Ascending aorta (tissue), 2 donors: ENCODE results near the gene TTLL10. TPM values are rescaled to one million over a fixed set of nuclear protein-coding genes. Genes with fewer than 3 reads are reported as not detected.

Experiments used
- DNase-seq, 2 donors: peaks; one replicate each; pipeline ENCODE4 v3.0.0-alpha.2; 2019; ENCODE audit warnings: low spot score in 2 of 2
- H3K27ac ChIP-seq, 2 donors: fragments of 200-600 bp; sonication (generic); one replicate each; pipeline ENCODE4 v1.5.1; 2016 to 2017; ENCODE audit warnings: mild to moderate bottlenecking in 1 of 2
- H3K27me3 ChIP-seq: fragments of 200-600 bp; sonication (generic); one replicate; pipeline ENCODE4 v1.5.1; 2017
- H3K36me3 ChIP-seq, 2 donors: fragments of 200-600 bp; sonication (generic); one replicate each; pipeline ENCODE4 v1.5.1; 2016
- H3K4me1 ChIP-seq, 2 donors: fragments of 200-600 bp; sonication (generic); one replicate each; pipeline ENCODE4 v1.5.1; 2016 to 2017; ENCODE audit warnings: mild to moderate bottlenecking in 1 of 2
- H3K4me3 ChIP-seq, 2 donors: fragments of 200-600 bp; sonication (generic); one replicate each; pipeline ENCODE4 v1.5.1; 2016 to 2017; ENCODE audit warnings: mild to moderate bottlenecking in 1 of 2
- H3K9me3 ChIP-seq, 2 donors: fragments of 200-600 bp; sonication (generic); one replicate each; pipeline ENCODE4 v1.5.1; 2016
- CTCF ChIP-seq, 3 experiments: fragments of 200-600 bp in 2 of 3; fragments of 450-650 bp in 1 of 3; sonication (generic) in 2 of 3; IDR thresholded peaks; one replicate each; pipeline ENCODE4 v1.5.1; 2016 to 2019; ENCODE audit warnings: antibody characterized with exemption in 3 of 3, mild to moderate bottlenecking in 1 of 3, moderate library complexity in 1 of 3
- intact Hi-C: fragments of 100-400 bp; cut with DNase I; formaldehyde crosslinking; loops from one replicate; pipeline ENCODE4 v1.15.1; 2023
- total RNA-seq: library from RNA; depleted of rRNA; stranded (reverse); fragments of >200 nt; gene quantifications from one replicate; pipeline ENCODE4 v1.1.0, GENCODE V29; 2016

Gene TTLL10
- total RNA-seq, 1 donor from 2014 or later: not detected

DNA sequence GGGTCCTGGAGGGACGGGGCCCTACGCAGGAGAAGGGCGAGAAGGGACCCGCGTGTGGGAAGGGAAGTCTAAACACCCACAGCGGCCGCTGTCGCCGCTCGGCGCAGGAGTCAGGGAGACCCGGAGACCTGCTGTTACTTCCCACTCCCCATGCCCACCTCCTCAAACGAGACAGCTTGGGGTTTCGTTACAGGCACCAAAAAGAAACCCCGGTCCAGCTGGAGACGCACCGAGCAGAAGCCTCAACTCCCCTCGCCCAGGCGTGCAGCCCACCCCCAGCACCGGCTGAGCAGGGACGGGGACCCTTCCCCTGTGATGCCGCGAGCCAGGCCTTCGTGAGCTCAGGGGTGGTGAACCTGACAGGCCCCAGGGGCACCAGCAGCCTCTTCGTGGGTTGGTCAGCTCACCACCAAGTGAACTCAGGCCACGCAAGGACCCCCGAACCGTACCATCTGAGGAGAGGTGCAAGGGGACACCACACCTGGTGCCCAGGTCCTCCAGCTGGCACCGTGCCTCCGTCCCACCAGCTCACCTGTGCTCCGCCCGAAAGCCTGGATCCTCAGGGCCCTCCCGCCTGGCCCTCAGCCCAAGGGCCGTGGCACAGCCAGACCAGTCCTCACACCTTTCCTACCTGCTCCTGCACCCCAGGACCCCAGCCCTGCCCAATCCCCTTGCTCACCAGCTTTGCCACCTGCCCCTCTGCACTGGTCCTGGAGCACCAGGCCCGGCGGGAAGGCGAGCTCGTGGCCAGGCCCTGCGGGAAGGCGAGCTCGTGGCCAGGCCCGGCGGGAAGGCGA lies 53.1 kb downstream of the TTLL10 start:
- Histone ChIP-seq H3K4me1 (peaks cover 14 to 16% of the 10 kb centered on the region in 2 donors), H3K4me3 (no peak overlapping the region), H3K9me3 (no peaks in the 10 kb centered on the region), H3K36me3 (peaks cover 55 to 73% of the 10 kb centered on the region in 2 donors), H3K27me3 (no peaks in the 10 kb centered on the region), H3K27ac (no peak overlapping the region)
- no peak for DNase-seq
- intact Hi-C loops: no loop called here
- no peak for TF ChIP-seq CTCF (IDR thresholded peaks at IDR 0.05)

DNA sequence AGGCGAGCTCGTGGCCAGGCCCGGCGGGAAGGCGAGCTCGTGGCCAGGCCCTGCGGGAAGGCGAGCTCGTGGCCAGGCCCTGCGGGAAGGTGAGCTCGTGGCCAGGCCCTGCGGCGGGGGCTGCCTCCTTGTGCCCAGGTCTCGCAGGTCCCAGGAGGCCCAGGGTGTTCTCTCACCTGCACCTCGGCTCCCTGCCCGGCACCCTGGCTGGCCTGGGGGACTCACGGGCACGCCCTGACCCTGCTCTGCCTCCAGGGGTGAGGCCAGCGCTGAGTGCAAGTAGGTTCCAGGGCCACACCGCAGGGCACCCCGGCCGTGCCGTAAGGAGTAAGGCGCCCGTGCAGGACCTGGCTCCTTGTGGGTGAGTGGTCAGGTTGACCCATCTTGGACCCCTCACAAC lies 53.7 kb downstream of the TTLL10 start:
- H3K4me3 ChIP-seq: no peak overlapping the region
- DNase-seq: no peak
- H3K9me3 ChIP-seq: no peaks in the 10 kb centered on the region
- no peak for TF ChIP-seq CTCF (IDR thresholded peaks at IDR 0.05)
- intact Hi-C loops: no loop called here
- H3K4me1 ChIP-seq: peaks cover 14 to 16% of the 10 kb centered on the region in 2 donors
- peaks cover 49 to 66% of the 10 kb centered on the region in 2 donors for H3K36me3 ChIP-seq
- no peaks in the 10 kb centered on the region for H3K27me3 ChIP-seq
- H3K27ac ChIP-seq: no peak overlapping the region

- TF ChIP-seq CTCF (IDR thresholded peaks at IDR 0.05): no peak
- no peak overlapping the region for H3K27ac ChIP-seq
- peaks cover 41 to 58% of the 10 kb centered on the region in 2 donors for H3K36me3 ChIP-seq
- H3K9me3 ChIP-seq: no peaks in the 10 kb centered on the region
- intact Hi-C loops: no loop called here
- no peak overlapping the region for H3K4me3 ChIP-seq
- H3K27me3 ChIP-seq: no peaks in the 10 kb centered on the region
- peaks cover 22% of the 10 kb centered on the region in 2 donors for H3K4me1 ChIP-seq
- no peak for DNase-seq
These were observed 54.5 kb downstream of the TTLL10 start for GRCh38 chr1:1228187-1228586.

GRCh38 chr1:1228596-1229321 lies 55.1 kb downstream of the TTLL10 start:
- Histone ChIP-seq H3K4me1 (peaks cover 23% of the 10 kb centered on the region in 2 donors), H3K27ac (no peak overlapping the region), H3K27me3 (no peaks in the 10 kb centered on the region), H3K36me3 (peaks cover 35 to 53% of the 10 kb centered on the region in 2 donors), H3K4me3 (no peak overlapping the region), H3K9me3 (no peaks in the 10 kb centered on the region)
- TF ChIP-seq CTCF (IDR thresholded peaks at IDR 0.05): no peak
- no peak for DNase-seq
- intact Hi-C loops: no loop called here

- intact Hi-C loops: loop anchor here (5.0 kb wide), 2 partner anchors 78 to 227 kb away; partner anchors contain the start of genes ACAP3, HES4 and PUSL1
- peaks cover 23% of the 10 kb centered on the region in 2 donors for H3K4me1 ChIP-seq
- no peak for DNase-seq
These were observed 56.1 kb downstream of the TTLL10 start for GRCh38 chr1:1229770-1230169.

More at GRCh38 chr1:1229770-1230169, 56.1 kb downstream of the TTLL10 start:
- no peak overlapping the region for H3K27ac ChIP-seq
- no peaks in the 10 kb centered on the region for H3K9me3 ChIP-seq
- H3K27me3 ChIP-seq: no peaks in the 10 kb centered on the region
- peaks cover 31 to 43% of the 10 kb centered on the region in 2 donors for H3K36me3 ChIP-seq
- no peak for TF ChIP-seq CTCF (IDR thresholded peaks at IDR 0.05)
- H3K4me3 ChIP-seq: peak overlapping the region; percentile 91 to 95
